ENCODE results near the gene PALM2AKAP2. TPM values are rescaled to one million over a fixed set of nuclear protein-coding genes. Genes with fewer than 3 reads are reported as not detected.

The PALM2AKAP2 gene
- total RNA-seq, 1 donor from 2014 or later, result 1.0 TPM

DNA sequence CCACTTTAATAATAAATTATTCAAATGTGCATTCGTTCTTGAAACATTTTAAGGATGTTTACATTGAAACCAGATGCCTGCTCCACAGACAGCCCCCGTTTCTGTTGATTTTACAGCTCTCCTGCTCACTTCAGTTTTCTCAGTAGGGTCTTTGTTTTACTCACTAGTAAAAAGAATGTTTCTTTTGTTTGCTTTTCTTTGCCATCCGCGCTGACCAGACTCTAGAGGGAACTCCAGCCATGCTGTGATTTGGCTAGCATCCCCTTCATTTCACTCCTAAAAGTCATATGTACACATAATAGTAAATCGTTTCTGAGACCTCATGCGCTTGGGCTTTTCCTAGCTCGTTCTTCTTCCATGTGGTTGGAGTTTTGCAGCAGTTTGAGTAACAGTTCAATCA, 28.7 kb upstream of the PALM2AKAP2 start:
- Mint-ChIP-seq H3K36me3 (ENCODE audit: unreplicated experiment) (no peaks in the 10 kb centered on the region), H3K27me3 (ENCODE audit: unreplicated experiment) (no peaks in the 10 kb centered on the region), H3K27ac (ENCODE audit: unreplicated experiment) (no peak overlapping the region), H3K4me3 (ENCODE audit: unreplicated experiment) (no peak overlapping the region), H3K4me1 (ENCODE audit: low read depth, unreplicated experiment) (peaks cover 5% of the 10 kb centered on the region), H3K9me3 (ENCODE audit: unreplicated experiment) (no peaks in the 10 kb centered on the region)
- TF ChIP-seq, protein P1, sequence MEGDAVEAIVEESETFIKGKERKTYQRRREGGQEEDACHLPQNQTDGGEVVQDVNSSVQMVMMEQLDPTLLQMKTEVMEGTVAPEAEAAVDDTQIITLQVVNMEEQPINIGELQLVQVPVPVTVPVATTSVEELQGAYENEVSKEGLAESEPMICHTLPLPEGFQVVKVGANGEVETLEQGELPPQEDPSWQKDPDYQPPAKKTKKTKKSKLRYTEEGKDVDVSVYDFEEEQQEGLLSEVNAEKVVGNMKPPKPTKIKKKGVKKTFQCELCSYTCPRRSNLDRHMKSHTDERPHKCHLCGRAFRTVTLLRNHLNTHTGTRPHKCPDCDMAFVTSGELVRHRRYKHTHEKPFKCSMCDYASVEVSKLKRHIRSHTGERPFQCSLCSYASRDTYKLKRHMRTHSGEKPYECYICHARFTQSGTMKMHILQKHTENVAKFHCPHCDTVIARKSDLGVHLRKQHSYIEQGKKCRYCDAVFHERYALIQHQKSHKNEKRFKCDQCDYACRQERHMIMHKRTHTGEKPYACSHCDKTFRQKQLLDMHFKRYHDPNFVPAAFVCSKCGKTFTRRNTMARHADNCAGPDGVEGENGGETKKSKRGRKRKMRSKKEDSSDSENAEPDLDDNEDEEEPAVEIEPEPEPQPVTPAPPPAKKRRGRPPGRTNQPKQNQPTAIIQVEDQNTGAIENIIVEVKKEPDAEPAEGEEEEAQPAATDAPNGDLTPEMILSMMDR (IDR thresholded peaks at IDR 0.05; ENCODE audit: partially characterized antibody, unreplicated experiment), result no peak
- no peak for DNase-seq

DNA sequence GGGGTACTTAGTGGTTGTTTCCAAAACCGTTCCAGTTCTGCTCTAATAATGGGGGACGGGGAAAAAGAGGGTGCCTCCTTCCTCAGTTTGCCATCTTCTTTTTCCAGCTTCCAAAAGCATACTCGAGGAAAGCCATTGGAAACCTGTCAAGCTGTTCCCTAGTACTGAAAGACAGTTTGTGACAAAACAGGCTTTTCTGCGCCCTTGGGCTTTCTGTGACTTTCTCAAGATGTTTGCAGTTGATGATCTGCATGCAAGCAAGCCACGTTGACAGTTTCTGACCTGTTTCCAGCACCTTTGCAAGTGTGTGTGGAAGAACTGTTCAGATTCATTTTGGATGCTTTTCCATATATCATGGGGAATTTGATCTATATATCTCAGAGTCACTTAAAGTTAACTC, 26.7 kb upstream of the PALM2AKAP2 start:
- no peaks in the 10 kb centered on the region for H3K36me3 Mint-ChIP-seq (ENCODE audit: unreplicated experiment)
- H3K4me1 Mint-ChIP-seq (ENCODE audit: low read depth, unreplicated experiment), result no peaks in the 10 kb centered on the region
- H3K27ac Mint-ChIP-seq (ENCODE audit: unreplicated experiment), result no peak overlapping the region
- H3K4me3 Mint-ChIP-seq (ENCODE audit: unreplicated experiment), result no peak overlapping the region
- DNase-seq, result no peak
- no peaks in the 10 kb centered on the region for H3K27me3 Mint-ChIP-seq (ENCODE audit: unreplicated experiment)
- TF ChIP-seq, protein P1 (IDR thresholded peaks at IDR 0.05; ENCODE audit: partially characterized antibody, unreplicated experiment), result no peak
- no peaks in the 10 kb centered on the region for H3K9me3 Mint-ChIP-seq (ENCODE audit: unreplicated experiment)

DNA sequence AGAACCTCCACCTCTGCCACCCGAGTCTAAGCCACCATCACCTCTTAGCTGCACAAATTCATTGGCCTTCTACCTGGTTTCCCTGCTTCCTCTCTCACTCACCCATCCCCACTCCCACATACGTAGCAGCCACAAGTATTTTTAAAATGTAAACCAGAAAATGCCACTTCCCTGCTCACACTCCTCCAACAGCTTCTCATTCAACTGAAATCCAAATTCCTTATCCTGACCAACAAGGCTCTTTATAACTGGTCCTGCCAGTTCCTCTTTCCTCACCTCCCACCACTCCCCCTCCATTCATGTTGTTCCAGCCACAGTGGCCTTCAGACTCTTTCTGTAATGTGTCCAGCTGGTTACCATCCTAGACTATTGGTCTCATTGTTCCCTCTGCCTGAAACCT, 25.0 kb upstream of the PALM2AKAP2 start:
- Mint-ChIP-seq H3K4me3 (ENCODE audit: unreplicated experiment) (no peak overlapping the region), H3K36me3 (ENCODE audit: unreplicated experiment) (no peaks in the 10 kb centered on the region), H3K27me3 (ENCODE audit: unreplicated experiment) (no peaks in the 10 kb centered on the region), H3K4me1 (ENCODE audit: low read depth, unreplicated experiment) (no peaks in the 10 kb centered on the region), H3K9me3 (ENCODE audit: unreplicated experiment) (no peaks in the 10 kb centered on the region), H3K27ac (ENCODE audit: unreplicated experiment) (no peak overlapping the region)
- TF ChIP-seq, protein P1 (IDR thresholded peaks at IDR 0.05; ENCODE audit: partially characterized antibody, unreplicated experiment), result no peak
- DNase-seq, result no peak

DNA sequence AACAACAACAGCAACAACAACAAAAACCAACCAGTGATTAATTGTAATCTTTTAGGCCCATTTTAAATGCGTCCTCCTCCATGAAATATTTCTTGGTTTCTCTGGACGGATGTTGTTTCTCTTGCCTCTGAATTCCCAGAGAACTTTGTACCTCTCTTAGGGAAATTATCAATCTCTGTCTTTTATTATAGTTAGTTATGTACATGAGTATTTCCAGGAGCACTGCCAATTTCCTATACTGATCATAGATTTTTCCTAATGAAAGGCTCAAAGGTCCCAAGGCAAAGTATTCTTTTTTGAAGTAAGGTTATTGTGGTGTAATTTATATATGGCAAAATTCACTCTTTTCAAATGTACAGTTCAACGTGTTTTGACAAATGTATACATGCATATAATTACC, 20.4 kb upstream of the PALM2AKAP2 start:
- H3K36me3 Mint-ChIP-seq (ENCODE audit: unreplicated experiment), result no peaks in the 10 kb centered on the region
- no peaks in the 10 kb centered on the region for H3K4me1 Mint-ChIP-seq (ENCODE audit: low read depth, unreplicated experiment)
- TF ChIP-seq, protein P1 (IDR thresholded peaks at IDR 0.05; ENCODE audit: partially characterized antibody, unreplicated experiment), result no peak
- H3K27me3 Mint-ChIP-seq (ENCODE audit: unreplicated experiment), result no peaks in the 10 kb centered on the region
- DNase-seq, result no peak
- peaks cover 2% of the 10 kb centered on the region for H3K9me3 Mint-ChIP-seq (ENCODE audit: unreplicated experiment)
- H3K27ac Mint-ChIP-seq (ENCODE audit: unreplicated experiment), result no peak overlapping the region
- H3K4me3 Mint-ChIP-seq (ENCODE audit: unreplicated experiment), result no peak overlapping the region

DNA sequence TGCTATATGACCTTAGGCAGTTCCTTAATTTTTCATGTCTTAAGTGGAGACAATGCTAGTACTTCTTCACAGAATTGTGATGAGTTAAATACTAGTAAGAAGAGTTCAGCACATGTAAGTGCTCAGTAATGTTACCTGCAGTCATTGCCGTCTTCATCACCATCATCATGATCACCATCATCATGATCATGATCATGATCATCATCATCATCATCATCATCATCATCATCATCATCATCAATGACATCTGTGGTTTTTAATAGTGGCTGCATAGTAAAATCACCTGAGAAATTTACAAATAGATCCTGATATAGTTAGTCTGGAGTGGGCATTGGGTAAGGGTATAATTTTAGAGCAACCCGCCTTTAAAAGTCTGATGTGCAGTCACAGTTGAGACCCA, 14.7 kb upstream of the PALM2AKAP2 start:
- Mint-ChIP-seq H3K4me3 (ENCODE audit: unreplicated experiment) (no peak overlapping the region), H3K27me3 (ENCODE audit: unreplicated experiment) (no peaks in the 10 kb centered on the region), H3K36me3 (ENCODE audit: unreplicated experiment) (no peaks in the 10 kb centered on the region), H3K9me3 (ENCODE audit: unreplicated experiment) (peaks cover 2% of the 10 kb centered on the region), H3K27ac (ENCODE audit: unreplicated experiment) (no peak overlapping the region), H3K4me1 (ENCODE audit: low read depth, unreplicated experiment) (peaks cover 2% of the 10 kb centered on the region)
- no peak for DNase-seq
- TF ChIP-seq, protein P1 (IDR thresholded peaks at IDR 0.05; ENCODE audit: partially characterized antibody, unreplicated experiment), result no peak
